Endodermal cell (in vitro differentiated cells): ENCODE data around the gene CHL1. TPM values are rescaled to one million over a fixed set of nuclear protein-coding genes. Genes with fewer than 3 reads are reported as not detected.
A peak's percentile ranks its signal among the peaks of the same experiment; 100 is the strongest.

ENCODE experiments used
- DNase-seq: peaks from one replicate; pipeline ENCODE4 v3.0.0-alpha.2; 2017
- H3K27ac ChIP-seq: 2 replicates; pipeline ENCODE4 v1.5.1; 2013; ENCODE audit warnings: mild to moderate bottlenecking, low read depth, low read length, moderate library complexity
- H3K27me3 ChIP-seq: 2 replicates; pipeline ENCODE4 v1.6.1; 2013; ENCODE audit warnings: mild to moderate bottlenecking, low read length, moderate library complexity; ENCODE audit not compliant: insufficient read depth, control insufficient read depth, poor library complexity, severe bottlenecking
- H3K36me3 ChIP-seq: 2 replicates; pipeline ENCODE4 v1.7.0; 2013; ENCODE audit warnings: mild to moderate bottlenecking, low read length, moderate library complexity; ENCODE audit not compliant: control insufficient read depth, insufficient read depth
- H3K4me1 ChIP-seq: one replicate; pipeline ENCODE4 v1.7.0; 2013; ENCODE audit warnings: low read length; ENCODE audit not compliant: control insufficient read depth, insufficient read depth
- H3K4me3 ChIP-seq: 2 replicates; pipeline ENCODE4 v1.5.1; 2013; ENCODE audit warnings: mild to moderate bottlenecking, low read length, moderate library complexity
- H3K9ac ChIP-seq: 2 replicates; pipeline ENCODE4 v1.6.1; 2013; ENCODE audit warnings: mild to moderate bottlenecking, low read length, moderate library complexity; ENCODE audit not compliant: poor library complexity, severe bottlenecking; ENCODE audit errors: extremely low read depth
- H3K9me3 ChIP-seq: 2 replicates; pipeline ENCODE4 v1.6.1; 2013; ENCODE audit warnings: mild to moderate bottlenecking, low read length, moderate library complexity; ENCODE audit not compliant: control insufficient read depth
- H3K27ac Mint-ChIP-seq: 2 replicates; pipeline ENCODE4 v1.8.0; 2020; ENCODE audit warnings: mixed read lengths
- H3K27me3 Mint-ChIP-seq: 2 replicates; pipeline ENCODE4 v1.8.0; 2021; ENCODE audit warnings: mild to moderate bottlenecking, mixed read lengths; ENCODE audit not compliant: insufficient read depth
- H3K36me3 Mint-ChIP-seq: 2 replicates; pipeline ENCODE4 v1.8.0; 2020; ENCODE audit warnings: low read depth, mixed read lengths
- H3K4me1 Mint-ChIP-seq: 2 replicates; pipeline ENCODE4 v1.8.0; 2020; ENCODE audit warnings: mixed read lengths
- H3K4me3 Mint-ChIP-seq: 2 replicates; pipeline ENCODE4 v1.8.0; 2020; ENCODE audit warnings: mild to moderate bottlenecking, moderate library complexity, mixed read lengths
- H3K9me3 Mint-ChIP-seq: 2 replicates; pipeline ENCODE4 v1.8.0; 2020; ENCODE audit warnings: mild to moderate bottlenecking, mixed read lengths
- CTCF ChIP-seq: fragments of 200-600 bp; sonication (generic); conservative IDR thresholded peaks from 2 replicates; pipeline ENCODE4 v1.5.0; 2021; ENCODE audit warnings: antibody characterized with exemption, mild to moderate bottlenecking
- WGBS, 2 experiments: methylation state at CpG; one replicate each; pipeline versions ENCODE4 v1.1.5 to v1.1.7; 2013; ENCODE audit warnings: missing lambda C conversion rate in 2 of 2, mixed read lengths in 1 of 2; ENCODE audit not compliant: insufficient coverage in 1 of 2, insufficient read length in 1 of 2; 5-methylcytosine and 5-hydroxymethylcytosine counted together
- total RNA-seq, 2 donors: library from RNA; stranded (reverse); fragmentation: NEBNext Ultra II Directional in 1 of 2; extraction: Animal tissue kit (Norgen Biotek cat#: 25700) in 1 of 2; gene quantifications; 2 replicates in 1 of 2; 3 replicates in 1 of 2; pipeline ENCODE4 v1.2.1, GENCODE V29; 2021

CHL1 gene
- total RNA-seq, 2 donors from 2014 or later, result 2.2 to 2.8 TPM

GRCh38 chr3:228442-229182, 32.0 kb downstream of the CHL1 start:
- no peaks in the 10 kb centered on the region for H3K27me3 ChIP-seq
- H3K9ac ChIP-seq, result no peak overlapping the region
- Mint-ChIP-seq H3K4me1 (peaks cover 20% of the 10 kb centered on the region), H3K36me3 (peaks cover under 1% of the 10 kb centered on the region), H3K4me3 (no peak overlapping the region), H3K9me3 (peaks cover 8% of the 10 kb centered on the region), H3K27me3 (peaks cover 19% of the 10 kb centered on the region), H3K27ac (no peak overlapping the region)
- H3K9me3 ChIP-seq, result peaks cover 71% of the 10 kb centered on the region
- no peak overlapping the region for H3K4me3 ChIP-seq
- no peak for TF ChIP-seq CTCF
- no peak overlapping the region for H3K27ac ChIP-seq
- DNase-seq, result no peak
- 58% methylated on average over 3 of the region's 3 CpGs; no CpG with 5 or more reads in 1 of the 2 experiments for WGBS, 2 experiments
- H3K36me3 ChIP-seq, result no peaks in the 10 kb centered on the region
- no peaks in the 10 kb centered on the region for H3K4me1 ChIP-seq

- no peak for TF ChIP-seq CTCF
- Histone ChIP-seq H3K9me3 (peaks cover 67% of the 10 kb centered on the region), H3K9ac (no peak overlapping the region), H3K4me3 (no peak overlapping the region), H3K36me3 (no peaks in the 10 kb centered on the region), H3K27ac (no peak overlapping the region), H3K27me3 (no peaks in the 10 kb centered on the region), H3K4me1 (no peaks in the 10 kb centered on the region)
- 85 to 100% methylated on average over 1 to 6 of the region's 6 CpGs for WGBS, 2 experiments
- no peaks in the 10 kb centered on the region for H3K36me3 Mint-ChIP-seq
- no peak overlapping the region for H3K4me3 Mint-ChIP-seq
- H3K27me3 Mint-ChIP-seq, result peaks cover 19% of the 10 kb centered on the region
- H3K9me3 Mint-ChIP-seq, result peaks cover 2% of the 10 kb centered on the region
- no peak for DNase-seq
- peaks cover 20% of the 10 kb centered on the region for H3K4me1 Mint-ChIP-seq
- no peak overlapping the region for H3K27ac Mint-ChIP-seq
Observed at GRCh38 chr3:229183-229661, 32.7 kb downstream of the CHL1 start.

- Mint-ChIP-seq H3K36me3 (no peaks in the 10 kb centered on the region), H3K27me3 (peaks cover 25% of the 10 kb centered on the region), H3K27ac (no peak overlapping the region), H3K9me3 (no peaks in the 10 kb centered on the region), H3K4me1 (peaks cover 15% of the 10 kb centered on the region), H3K4me3 (no peak overlapping the region)
- TF ChIP-seq CTCF, result no peak
- Histone ChIP-seq H3K36me3 (no peaks in the 10 kb centered on the region), H3K27me3 (no peaks in the 10 kb centered on the region), H3K9ac (no peak overlapping the region), H3K4me3 (no peak overlapping the region), H3K4me1 (no peaks in the 10 kb centered on the region), H3K9me3 (peaks cover 75% of the 10 kb centered on the region), H3K27ac (no peak overlapping the region)
- peak; percentile 65 for DNase-seq
- WGBS, 2 experiments, result 41% methylated on average over 2 to 4 of the region's 4 CpGs
Observed at GRCh38 chr3:236881-237280, 40.3 kb downstream of the CHL1 start.
